Calu3 (cell line): ENCODE measurements around the gene STAG3. TPM values are rescaled to one million over a fixed set of nuclear protein-coding genes. Genes with fewer than 3 reads are reported as not detected.
"Not testable (repeated sequence)": the region's sequence is repeated elsewhere in the genome, so short reads cannot be mapped to it uniquely, and the experiment has no call there.

Source experiments
- BruUV-seq: library from RNA; stranded (reverse); fragments of 400-500 nt; replicated peaks from 2 replicates; lab custom pipeline; 2021; lab: Mats Ljungman, UMichigan
- CTCF ChIA-PET: fragments of 300-600 bp; sonication (Branson Sonifier 250); formaldehyde crosslinking; loops from one replicate; lab custom pipeline; 2022; ENCODE audit warnings: antibody characterized with exemption; lab: Charles Lee
- DNase-seq: peaks from one replicate; pipeline ENCODE4 v3.0.0; 2022
- H3K27ac Mint-ChIP-seq: one replicate; pipeline ENCODE4 v1.8.0; 2022; ENCODE audit warnings: mixed read lengths; ENCODE audit not compliant: unreplicated experiment
- H3K27me3 Mint-ChIP-seq: one replicate; pipeline ENCODE4 v1.8.0; 2022; ENCODE audit warnings: mixed read lengths; ENCODE audit not compliant: unreplicated experiment
- H3K36me3 Mint-ChIP-seq: one replicate; pipeline ENCODE4 v1.8.0; 2022; ENCODE audit warnings: mild to moderate bottlenecking, moderate library complexity, mixed read lengths; ENCODE audit not compliant: insufficient read depth, unreplicated experiment
- H3K4me1 Mint-ChIP-seq: one replicate; pipeline ENCODE4 v1.8.0; 2022; ENCODE audit warnings: mild to moderate bottlenecking, low read depth, mixed read lengths; ENCODE audit not compliant: unreplicated experiment
- H3K4me3 Mint-ChIP-seq: one replicate; pipeline ENCODE4 v1.8.0; 2022; ENCODE audit warnings: mild to moderate bottlenecking, low read depth, moderate library complexity, mixed read lengths; ENCODE audit not compliant: unreplicated experiment
- H3K9me3 Mint-ChIP-seq: one replicate; pipeline ENCODE4 v1.8.0; 2022; ENCODE audit warnings: low read depth, mixed read lengths; ENCODE audit not compliant: unreplicated experiment
- CTCF ChIP-seq: fragments of 200-600 bp; IDR thresholded peaks from one replicate; pipeline ENCODE4 v1.8.0; 2022; ENCODE audit warnings: antibody characterized with exemption; ENCODE audit not compliant: unreplicated experiment
- intact Hi-C: fragments of 100-400 bp; cut with micrococcal nuclease; formaldehyde crosslinking; loops from one replicate; pipeline ENCODE4 v1.10.0; 2022; ENCODE audit not compliant: unreplicated experiment
- total RNA-seq: library from RNA; stranded (reverse); gene quantifications from 2 replicates; pipeline ENCODE4 v1.2.3, GENCODE V29; 2022

Gene STAG3
- total RNA-seq, 1 experiment from 2014 or later, result 0.66 TPM

GRCh38 chr7:100221767-100222444, 44.2 kb downstream of the STAG3 start:
- H3K4me1 Mint-ChIP-seq, result peaks cover 6% of the 10 kb centered on the region
- TF ChIP-seq CTCF, result no peak
- BruUV-seq, result no TSS peak
- DNase-seq, result no peak
- H3K9me3 Mint-ChIP-seq, result no peaks in the 10 kb centered on the region
- no peak overlapping the region for H3K27ac Mint-ChIP-seq
- CTCF ChIA-PET, result interaction anchor here (0.6 kb wide), 1 partner anchor 43 kb away, joined by 6 read pairs; no protein-coding TSS in a partner anchor
- H3K36me3 Mint-ChIP-seq, result peaks cover 9% of the 10 kb centered on the region
- H3K27me3 Mint-ChIP-seq, result no peaks in the 10 kb centered on the region
- H3K4me3 Mint-ChIP-seq, result no peak overlapping the region
- intact Hi-C loops, result no loop called here

GRCh38 chr7:100222445-100223132, 44.9 kb downstream of the STAG3 start:
- TF ChIP-seq CTCF, result no peak
- CTCF ChIA-PET, result interaction anchor here (0.6 kb wide), 1 partner anchor 44 kb away, joined by 6 read pairs; no protein-coding TSS in a partner anchor
- H3K9me3 Mint-ChIP-seq, result no peaks in the 10 kb centered on the region
- H3K4me1 Mint-ChIP-seq, result peaks cover under 1% of the 10 kb centered on the region
- intact Hi-C loops, result no loop called here
- no TSS peak for BruUV-seq
- H3K27me3 Mint-ChIP-seq, result no peaks in the 10 kb centered on the region
- no peak for DNase-seq
- no peak overlapping the region for H3K27ac Mint-ChIP-seq
- H3K36me3 Mint-ChIP-seq, result peaks cover 9% of the 10 kb centered on the region
- H3K4me3 Mint-ChIP-seq, result no peak overlapping the region

GRCh38 chr7:100223376-100223927, 45.7 kb downstream of the STAG3 start:
- H3K4me3 Mint-ChIP-seq, intact Hi-C loops, H3K36me3 Mint-ChIP-seq, H3K4me1 Mint-ChIP-seq, BruUV-seq, CTCF ChIA-PET, DNase-seq, H3K27ac Mint-ChIP-seq, H3K9me3 Mint-ChIP-seq, H3K27me3 Mint-ChIP-seq: not testable (repeated sequence)

- H3K4me3 Mint-ChIP-seq, CTCF ChIA-PET, H3K27me3 Mint-ChIP-seq, H3K27ac Mint-ChIP-seq, H3K4me1 Mint-ChIP-seq, intact Hi-C loops, H3K36me3 Mint-ChIP-seq, DNase-seq, H3K9me3 Mint-ChIP-seq, BruUV-seq: not testable (repeated sequence)
Observed at GRCh38 chr7:100224891-100225290, 47.2 kb downstream of the STAG3 start.

GRCh38 chr7:100234660-100235317, 57.1 kb downstream of the STAG3 start:
- H3K9me3 Mint-ChIP-seq, BruUV-seq, H3K27ac Mint-ChIP-seq, H3K27me3 Mint-ChIP-seq, DNase-seq, CTCF ChIA-PET, H3K4me3 Mint-ChIP-seq, intact Hi-C loops, H3K4me1 Mint-ChIP-seq, H3K36me3 Mint-ChIP-seq: not testable (repeated sequence)

GRCh38 chr7:100239975-100240374, 62.3 kb downstream of the STAG3 start:
- H3K36me3 Mint-ChIP-seq, H3K27ac Mint-ChIP-seq, H3K4me3 Mint-ChIP-seq, BruUV-seq, H3K27me3 Mint-ChIP-seq, DNase-seq, intact Hi-C loops, CTCF ChIA-PET, H3K9me3 Mint-ChIP-seq, H3K4me1 Mint-ChIP-seq: not testable (repeated sequence)

- H3K36me3 Mint-ChIP-seq, H3K9me3 Mint-ChIP-seq, H3K27ac Mint-ChIP-seq, DNase-seq, BruUV-seq, H3K4me3 Mint-ChIP-seq, H3K27me3 Mint-ChIP-seq, CTCF ChIA-PET, intact Hi-C loops: not testable (repeated sequence)
- peaks cover 22% of the 10 kb centered on the region for H3K4me1 Mint-ChIP-seq
Observed at GRCh38 chr7:100243385-100243784, 65.7 kb downstream of the STAG3 start.
